Activated CD8-positive, alpha-beta memory T cell treated with anti-CD3 and anti-CD28 coated beads, Interleukin-2, amount 50 U/mL, for 24 hours (primary cell): ENCODE data around the gene SPATA17.
"Not testable (repeated sequence)": the region's sequence is repeated elsewhere in the genome, so short reads cannot be mapped to it uniquely, and the experiment has no call there.

ENCODE experiments used
- DNase-seq: peaks from one replicate; pipeline ENCODE4 v3.0.0-alpha.2; 2020; ENCODE audit errors: extremely low read depth

The SPATA17 gene

GRCh38 chr1:217674028-217674729 is 43.0 kb downstream of the SPATA17 start:
- no peak for DNase-seq

GRCh38 chr1:217681806-217682205 is 50.7 kb downstream of the SPATA17 start:
- DNase-seq: no peak

- DNase-seq: no peak
Measured at GRCh38 chr1:217687511-217687910, 56.4 kb downstream of the SPATA17 start.

DNA sequence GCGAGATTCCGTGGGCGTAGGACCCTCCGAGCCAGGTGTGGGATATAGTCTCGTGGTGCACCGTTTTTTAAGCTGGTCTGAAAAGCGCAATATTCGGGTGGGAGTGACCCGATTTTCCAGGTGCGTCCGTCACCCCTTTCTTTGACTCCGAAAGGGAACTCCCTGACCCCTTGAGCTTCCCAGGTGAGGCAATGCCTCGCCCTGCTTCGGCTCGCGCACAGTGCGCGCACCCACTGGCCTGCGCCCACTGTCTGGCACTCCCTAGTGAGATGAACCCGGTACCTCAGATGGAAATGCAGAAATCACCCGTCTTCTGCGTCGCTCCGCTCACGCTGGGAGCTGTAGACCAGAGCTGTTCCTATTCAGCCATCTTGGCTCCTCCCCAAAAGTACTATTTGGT is 65.0 kb downstream of the SPATA17 start:
- DNase-seq: not testable (repeated sequence)

DNA sequence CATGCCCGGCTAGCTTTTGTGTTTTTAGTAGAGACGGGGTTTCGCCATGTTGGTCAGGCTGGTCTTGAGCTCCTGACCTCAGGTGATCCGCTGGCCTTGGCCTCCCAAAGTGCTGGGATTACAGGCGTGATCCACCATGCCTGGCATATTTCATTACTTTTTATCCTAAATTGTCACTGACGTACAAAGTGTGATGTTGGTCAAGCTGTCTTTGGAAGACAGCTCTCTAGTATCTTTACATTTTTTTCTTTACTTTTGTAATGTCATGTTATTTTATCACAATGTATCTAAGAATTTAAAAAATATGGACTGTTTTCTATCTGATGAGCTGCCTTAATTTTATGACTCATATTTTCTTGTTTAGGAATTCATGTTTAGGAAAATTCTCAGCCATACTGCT is 72.2 kb downstream of the SPATA17 start:
- no peak for DNase-seq

DNA sequence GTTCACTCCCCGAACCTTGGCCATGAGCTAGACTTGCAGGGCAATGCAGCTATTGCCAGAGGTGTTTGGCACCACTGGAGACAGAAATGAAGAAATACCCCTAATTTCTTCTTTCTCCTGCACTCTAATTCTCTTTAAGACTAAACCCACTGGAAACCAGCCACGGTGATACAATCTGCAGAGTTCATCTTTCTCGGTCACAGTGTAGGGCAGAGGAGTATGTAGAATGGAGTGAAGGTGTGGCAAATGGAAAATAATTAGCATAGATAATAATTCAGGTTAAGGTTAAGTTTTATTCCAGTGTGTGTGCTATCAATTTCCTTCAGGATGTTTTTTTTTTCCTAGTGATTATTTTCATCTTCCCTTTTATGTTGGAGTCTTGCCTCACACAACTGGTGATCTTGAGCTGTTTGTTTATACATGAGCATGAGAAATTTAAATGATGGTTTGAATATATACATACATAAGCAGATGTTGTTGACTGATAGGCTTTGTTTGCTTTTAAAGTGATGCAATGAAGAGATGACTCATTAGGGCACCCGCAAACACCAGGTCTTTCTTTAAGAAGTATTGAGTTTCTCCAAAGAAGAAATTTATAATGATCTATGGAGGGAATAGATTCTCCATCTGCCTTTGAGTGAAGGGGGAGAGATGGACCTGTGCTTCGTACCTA is 81.9 kb downstream of the SPATA17 start:
- DNase-seq: no peak

DNA sequence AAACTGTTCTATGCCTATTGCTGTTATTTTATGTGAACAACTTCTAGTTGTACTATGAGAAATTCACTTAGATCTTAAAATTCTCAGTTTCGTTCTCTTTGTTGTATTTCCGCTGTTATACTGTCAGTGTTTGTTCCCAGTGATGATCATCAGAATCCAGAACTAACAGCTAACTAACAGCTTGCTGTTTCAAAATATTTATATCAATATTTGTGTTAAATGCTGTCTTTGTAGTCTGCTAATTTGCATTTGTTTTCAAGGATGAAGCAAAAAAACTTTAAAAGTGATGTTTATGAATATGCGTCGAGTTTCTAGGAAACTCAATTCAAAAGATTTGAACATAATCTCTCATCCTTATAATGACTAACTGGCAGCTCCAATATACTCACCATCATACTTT is 84.5 kb downstream of the SPATA17 start:
- DNase-seq: no peak

- no peak for DNase-seq
Measured at GRCh38 chr1:217717959-217718358, 86.8 kb downstream of the SPATA17 start.

DNA sequence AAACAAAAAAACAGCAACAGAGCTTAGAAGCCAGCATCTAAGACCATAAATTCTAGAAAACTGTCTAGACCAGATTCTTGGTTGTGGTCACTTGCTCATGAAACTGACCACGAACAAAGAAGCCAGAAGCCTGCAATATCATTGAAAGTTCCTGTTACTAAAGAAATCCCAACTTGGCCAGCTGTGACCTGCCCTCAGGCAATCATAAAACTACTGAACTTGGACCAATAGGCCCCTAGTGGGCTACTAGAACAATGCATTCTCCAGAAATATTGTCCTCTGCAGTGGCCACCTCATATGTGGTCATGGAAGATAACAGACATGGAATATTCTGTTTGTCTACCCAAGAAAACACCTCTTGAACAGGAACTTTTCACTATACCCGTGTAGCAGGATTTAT is 87.7 kb downstream of the SPATA17 start:
- no peak for DNase-seq

- no peak for DNase-seq
Measured at GRCh38 chr1:217721692-217722091, 90.5 kb downstream of the SPATA17 start.

DNA sequence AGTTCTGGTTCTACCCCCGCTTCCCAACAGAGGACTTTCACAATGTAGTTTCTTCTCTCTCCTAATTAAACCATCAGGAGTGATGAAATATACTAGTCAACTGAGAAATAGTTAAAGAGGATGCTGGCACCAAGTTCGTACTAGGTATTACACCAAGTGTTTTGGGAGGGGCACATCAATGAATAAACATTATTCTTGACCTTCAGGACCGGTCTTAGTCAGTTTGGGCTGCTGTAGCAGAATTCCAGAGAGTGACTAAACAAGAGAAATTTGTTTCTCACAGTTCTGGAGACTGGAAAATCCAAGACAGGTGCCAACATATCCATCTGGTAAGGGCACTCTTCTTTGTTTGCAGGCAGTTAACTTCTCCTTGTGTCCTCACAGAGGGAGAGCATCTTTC is 103.8 kb downstream of the SPATA17 start:
- no peak for DNase-seq

GRCh38 chr1:217747156-217747769 is 116.1 kb downstream of the SPATA17 start:
- DNase-seq: no peak

- no peak for DNase-seq
Measured at GRCh38 chr1:217769768-217770167, 138.6 kb downstream of the SPATA17 start.

DNA sequence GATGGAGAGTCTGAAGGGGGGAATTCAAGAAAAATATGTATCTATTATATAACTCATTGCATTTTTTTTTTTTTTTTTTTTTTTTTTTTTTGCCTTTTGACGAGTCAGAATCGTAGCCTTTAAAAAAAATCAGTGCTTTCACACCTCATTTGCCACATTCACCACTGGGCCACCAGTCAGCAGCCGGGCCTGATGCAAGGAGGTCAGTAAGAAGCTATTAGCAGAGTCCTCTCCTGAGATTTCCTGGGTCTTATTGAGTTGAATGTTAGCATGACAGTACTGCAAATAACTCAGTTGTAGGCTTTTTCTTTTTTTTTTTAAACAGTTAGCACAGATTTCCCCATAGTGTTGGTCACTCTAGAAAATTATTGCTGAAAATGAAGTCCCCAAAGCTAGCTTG is 139.8 kb downstream of the SPATA17 start:
- no peak for DNase-seq

DNA sequence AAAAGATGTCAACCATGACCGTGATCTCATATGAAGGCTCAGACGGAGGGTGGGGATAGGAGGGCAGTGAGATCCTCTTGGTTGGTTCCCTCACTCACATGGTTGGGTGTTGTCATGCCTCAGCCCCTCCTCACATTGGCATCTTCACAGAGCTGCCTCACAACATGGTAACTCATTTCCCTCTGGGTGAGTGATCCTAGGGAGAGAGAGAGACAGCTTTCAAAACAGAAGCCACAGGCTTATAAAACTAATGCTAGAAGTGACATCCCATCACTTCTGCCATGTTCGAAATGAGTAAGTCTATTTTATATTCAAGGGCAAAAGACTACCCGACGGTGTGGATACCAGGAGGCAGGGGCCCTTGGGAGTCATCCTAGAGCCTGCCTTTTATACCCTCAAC is 145.5 kb downstream of the SPATA17 start:
- no peak for DNase-seq

DNA sequence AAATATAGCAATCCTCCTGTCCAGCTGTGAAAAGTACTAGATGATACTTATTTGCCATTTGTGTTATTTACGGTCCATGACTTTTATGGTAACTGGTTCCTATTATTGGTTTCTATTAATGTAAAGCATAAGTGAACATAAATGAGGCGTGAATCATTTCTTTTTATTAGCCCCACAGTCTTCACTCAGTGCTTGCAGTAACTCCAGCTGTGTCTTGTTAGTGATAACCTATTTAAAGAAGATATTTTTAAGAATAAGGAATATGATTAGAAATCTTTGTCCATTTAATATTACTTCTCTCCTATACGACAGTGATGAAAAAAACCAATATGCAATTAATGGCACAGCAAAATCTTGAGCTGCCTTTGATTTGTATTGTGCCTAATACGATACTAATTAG is 149.9 kb downstream of the SPATA17 start:
- DNase-seq: no peak

DNA sequence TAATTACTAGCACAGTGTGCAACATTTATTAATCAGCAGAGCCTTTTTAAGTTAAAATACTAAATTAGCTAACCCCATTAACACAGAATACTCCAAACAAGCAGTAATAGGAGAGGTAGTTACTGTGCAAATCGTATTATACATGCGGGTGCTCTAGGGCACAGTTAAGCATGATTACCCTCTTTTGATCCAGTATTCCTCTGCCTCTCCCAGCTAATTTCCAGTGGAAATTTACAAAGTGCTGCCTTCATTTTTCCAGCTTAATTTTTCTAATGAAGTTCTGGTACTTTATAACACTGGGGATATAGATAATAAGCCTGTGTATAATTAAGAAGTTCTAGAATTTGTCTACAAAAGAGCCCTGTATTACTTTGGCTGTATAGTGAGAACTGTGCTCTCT is 159.9 kb downstream of the SPATA17 start:
- DNase-seq: no peak

DNA sequence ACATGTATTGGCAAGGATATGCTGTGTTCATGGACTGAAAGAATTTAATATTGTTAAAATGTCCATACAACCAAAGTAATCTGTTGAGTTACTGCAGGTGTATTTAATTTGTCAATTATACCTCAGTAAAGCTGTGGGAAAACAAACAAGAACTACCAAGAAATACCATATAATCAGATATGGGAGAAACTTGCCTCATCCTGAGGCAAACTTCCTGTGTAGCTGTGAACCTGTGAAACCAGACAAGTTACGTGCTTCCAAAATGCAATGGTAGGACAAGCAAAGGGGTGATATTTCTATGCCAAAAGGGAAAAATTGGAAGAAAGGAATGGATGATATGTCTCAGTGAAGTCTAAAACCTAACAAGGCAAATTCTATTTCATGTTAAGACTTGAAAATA is 174.6 kb downstream of the SPATA17 start:
- no peak for DNase-seq

- DNase-seq: no peak
Measured at GRCh38 chr1:217812175-217812574, 181.0 kb downstream of the SPATA17 start.

DNA sequence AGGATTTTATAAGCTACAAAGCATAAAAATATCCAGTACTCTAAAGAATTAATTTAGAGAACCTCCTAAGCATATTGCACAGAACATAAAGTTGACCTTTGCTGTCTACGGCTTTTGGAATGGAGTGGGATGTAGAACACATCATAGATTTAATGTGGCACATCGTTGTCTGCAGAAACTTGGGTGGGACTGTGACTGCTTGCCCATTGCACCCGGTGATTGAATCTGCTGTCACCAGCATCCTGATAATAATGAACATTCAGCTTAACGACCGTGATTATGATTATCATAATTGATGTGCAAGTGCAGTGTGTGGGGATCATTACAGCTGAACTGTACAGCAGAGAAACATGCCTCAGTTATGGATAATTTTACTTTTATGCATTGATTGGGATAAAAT is 181.9 kb downstream of the SPATA17 start:
- DNase-seq: no peak

DNA sequence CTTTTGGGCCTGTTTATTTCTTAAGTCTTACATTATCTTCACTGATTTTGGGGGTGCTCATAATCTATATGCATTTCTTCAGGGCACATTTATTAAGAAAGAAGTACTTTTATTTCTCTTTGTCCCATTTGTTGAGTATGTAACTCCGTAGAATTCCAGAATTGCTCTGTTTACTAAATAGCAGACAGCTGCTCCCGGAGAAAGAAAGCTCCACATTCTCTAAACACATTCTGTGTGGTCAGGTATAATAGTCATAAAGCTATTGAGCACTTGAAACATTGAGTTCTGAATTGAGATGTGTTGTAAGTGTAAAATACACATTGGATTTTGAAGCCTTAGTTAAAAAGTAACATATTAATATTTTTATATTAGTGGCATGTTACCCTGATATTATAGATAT is 206.5 kb downstream of the SPATA17 start:
- no peak for DNase-seq

DNA sequence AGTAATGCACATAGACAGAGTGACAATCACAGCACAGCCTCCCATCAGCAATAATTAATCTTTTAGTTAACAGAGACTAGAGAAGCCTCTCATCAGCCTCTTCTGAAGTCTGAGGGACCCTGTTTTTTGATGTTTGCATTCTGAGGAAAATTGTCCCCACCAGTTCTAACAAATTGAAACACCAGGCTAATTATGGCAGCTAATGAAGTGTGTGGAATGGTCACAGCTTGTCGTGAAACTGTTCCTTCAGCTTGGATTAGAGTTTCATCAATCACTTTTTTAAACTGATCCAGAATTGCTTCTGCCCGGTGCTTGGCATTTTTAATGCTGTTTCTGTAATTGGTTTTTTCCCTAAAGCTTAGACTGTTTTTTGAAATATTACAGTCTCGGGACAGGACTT is 208.0 kb downstream of the SPATA17 start:
- no peak for DNase-seq

- no peak for DNase-seq
Measured at GRCh38 chr1:217846733-217847132, 215.6 kb downstream of the SPATA17 start.
